Thyroid gland (tissue), 4 donors: ENCODE measurements around the gene PRPH.

ENCODE experiments used
- CTCF ChIP-seq, 6 experiments: fragments of 200-600 bp in 3 of 6; fragments of 450-650 bp in 3 of 6; sonication (generic) in 3 of 6; IDR thresholded peaks; one replicate each; pipeline ENCODE4 v1.5.1; 2016 to 2019; ENCODE audit warnings: antibody characterized with exemption in 6 of 6, mild to moderate bottlenecking in 2 of 6, inconsistent platforms in 1 of 6, moderate library complexity in 1 of 6
- POLR2A ChIP-seq, 2 donors: fragments of 450-650 bp; IDR thresholded peaks; one replicate each; pipeline ENCODE4 v1.6.1; 2017; ENCODE audit warnings: antibody characterized with exemption in 2 of 2, mild to moderate bottlenecking in 2 of 2, moderate library complexity in 1 of 2

- TF ChIP-seq POLR2A (IDR thresholded peaks at IDR 0.05) (no peak), CTCF (IDR thresholded peaks at IDR 0.05) (no peak)
Measured at GRCh38 chr12:49305762-49306510, 11.0 kb downstream of the PRPH start.
